Neural crest cell (in vitro differentiated cells): ENCODE measurements around the gene SYK. TPM values are rescaled to one million over a fixed set of nuclear protein-coding genes. Genes with fewer than 3 reads are reported as not detected.
A peak's percentile ranks its signal among the peaks of the same experiment; 100 is the strongest.

Experiments
- DNase-seq: peaks from one replicate; pipeline ENCODE4 v3.0.0; 2021; ENCODE audit warnings: low read depth, mixed read lengths, low spot score
- H3K27ac Mint-ChIP-seq: one replicate; pipeline ENCODE4 v1.8.0; 2021; ENCODE audit warnings: mild to moderate bottlenecking, mixed read lengths; ENCODE audit not compliant: unreplicated experiment
- H3K27me3 Mint-ChIP-seq: 2 replicates; pipeline ENCODE4 v1.8.0; 2021; ENCODE audit warnings: low read depth, mild to moderate bottlenecking, mixed read lengths
- H3K36me3 Mint-ChIP-seq: 2 replicates; pipeline ENCODE4 v1.8.0; 2021; ENCODE audit warnings: low read depth, mild to moderate bottlenecking, mixed read lengths
- H3K4me1 Mint-ChIP-seq: 2 replicates; pipeline ENCODE4 v1.8.0; 2021; ENCODE audit warnings: mixed read lengths
- H3K4me3 Mint-ChIP-seq: one replicate; pipeline ENCODE4 v1.8.0; 2021; ENCODE audit warnings: mild to moderate bottlenecking, mixed read lengths
- H3K9me3 Mint-ChIP-seq: 2 replicates; pipeline ENCODE4 v1.8.0; 2021; ENCODE audit warnings: mixed read lengths
- total RNA-seq: library from RNA; stranded (reverse); gene quantifications from 2 replicates; pipeline ENCODE4 v1.2.1, GENCODE V29; 2021
- TF ChIP-seq, protein P1 (sequence below): fragments of 200-600 bp; sonication (generic); conservative IDR thresholded peaks from 2 replicates; pipeline ENCODE4 v1.5.0; 2021; ENCODE audit warnings: antibody characterized with exemption, mild to moderate bottlenecking

The SYK gene
- total RNA-seq, 1 donor from 2014 or later = 0.98 TPM

DNA sequence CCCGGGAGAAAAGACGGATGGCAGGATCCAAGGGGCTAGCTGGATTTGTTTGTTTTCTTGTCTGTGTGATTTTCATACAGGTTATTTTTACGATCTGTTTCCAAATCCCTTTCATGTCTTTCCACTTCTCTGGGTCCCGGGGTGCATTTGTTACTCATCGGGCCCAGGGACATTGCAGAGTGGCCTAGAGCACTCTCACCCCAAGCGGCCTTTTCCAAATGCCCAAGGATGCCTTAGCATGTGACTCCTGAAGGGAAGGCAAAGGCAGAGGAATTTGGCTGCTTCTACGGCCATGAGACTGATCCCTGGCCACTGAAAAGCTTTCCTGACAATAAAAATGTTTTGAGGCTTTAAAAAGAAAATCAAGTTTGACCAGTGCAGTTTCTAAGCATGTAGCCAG lies 94.2 kb downstream of the SYK start:
- TF ChIP-seq, protein P1, sequence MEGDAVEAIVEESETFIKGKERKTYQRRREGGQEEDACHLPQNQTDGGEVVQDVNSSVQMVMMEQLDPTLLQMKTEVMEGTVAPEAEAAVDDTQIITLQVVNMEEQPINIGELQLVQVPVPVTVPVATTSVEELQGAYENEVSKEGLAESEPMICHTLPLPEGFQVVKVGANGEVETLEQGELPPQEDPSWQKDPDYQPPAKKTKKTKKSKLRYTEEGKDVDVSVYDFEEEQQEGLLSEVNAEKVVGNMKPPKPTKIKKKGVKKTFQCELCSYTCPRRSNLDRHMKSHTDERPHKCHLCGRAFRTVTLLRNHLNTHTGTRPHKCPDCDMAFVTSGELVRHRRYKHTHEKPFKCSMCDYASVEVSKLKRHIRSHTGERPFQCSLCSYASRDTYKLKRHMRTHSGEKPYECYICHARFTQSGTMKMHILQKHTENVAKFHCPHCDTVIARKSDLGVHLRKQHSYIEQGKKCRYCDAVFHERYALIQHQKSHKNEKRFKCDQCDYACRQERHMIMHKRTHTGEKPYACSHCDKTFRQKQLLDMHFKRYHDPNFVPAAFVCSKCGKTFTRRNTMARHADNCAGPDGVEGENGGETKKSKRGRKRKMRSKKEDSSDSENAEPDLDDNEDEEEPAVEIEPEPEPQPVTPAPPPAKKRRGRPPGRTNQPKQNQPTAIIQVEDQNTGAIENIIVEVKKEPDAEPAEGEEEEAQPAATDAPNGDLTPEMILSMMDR = no peak
- H3K9me3 Mint-ChIP-seq = no peaks in the 10 kb centered on the region
- no peak for DNase-seq
- H3K4me1 Mint-ChIP-seq = no peaks in the 10 kb centered on the region
- H3K27ac Mint-ChIP-seq = no peak overlapping the region
- peaks cover 2% of the 10 kb centered on the region for H3K27me3 Mint-ChIP-seq
- no peak overlapping the region for H3K4me3 Mint-ChIP-seq
- H3K36me3 Mint-ChIP-seq = no peaks in the 10 kb centered on the region

DNA sequence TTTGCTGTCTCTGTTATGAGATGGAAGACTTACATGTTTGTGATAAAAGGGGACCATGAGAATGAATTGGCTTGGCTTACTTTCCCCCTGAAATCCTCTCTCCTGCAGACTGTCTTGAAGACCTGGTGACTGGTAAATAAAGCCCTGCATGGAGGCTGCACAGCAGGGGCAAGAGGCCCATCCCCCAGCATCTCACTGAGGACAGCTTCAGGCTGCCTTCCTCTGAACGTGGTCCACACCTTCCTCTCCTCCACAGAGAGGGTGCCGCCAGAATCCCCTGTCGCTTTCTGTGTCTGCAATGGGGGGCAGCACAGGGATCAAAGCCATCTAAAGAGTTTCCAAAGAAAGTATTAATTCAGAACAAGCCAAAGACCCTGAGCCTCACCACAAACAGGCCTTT lies 94.6 kb downstream of the SYK start:
- no peaks in the 10 kb centered on the region for H3K4me1 Mint-ChIP-seq
- no peak overlapping the region for H3K4me3 Mint-ChIP-seq
- H3K27ac Mint-ChIP-seq = no peak overlapping the region
- TF ChIP-seq, protein P1 = no peak
- no peaks in the 10 kb centered on the region for H3K9me3 Mint-ChIP-seq
- H3K36me3 Mint-ChIP-seq = no peaks in the 10 kb centered on the region
- no peak for DNase-seq
- H3K27me3 Mint-ChIP-seq = peaks cover 2% of the 10 kb centered on the region

DNA sequence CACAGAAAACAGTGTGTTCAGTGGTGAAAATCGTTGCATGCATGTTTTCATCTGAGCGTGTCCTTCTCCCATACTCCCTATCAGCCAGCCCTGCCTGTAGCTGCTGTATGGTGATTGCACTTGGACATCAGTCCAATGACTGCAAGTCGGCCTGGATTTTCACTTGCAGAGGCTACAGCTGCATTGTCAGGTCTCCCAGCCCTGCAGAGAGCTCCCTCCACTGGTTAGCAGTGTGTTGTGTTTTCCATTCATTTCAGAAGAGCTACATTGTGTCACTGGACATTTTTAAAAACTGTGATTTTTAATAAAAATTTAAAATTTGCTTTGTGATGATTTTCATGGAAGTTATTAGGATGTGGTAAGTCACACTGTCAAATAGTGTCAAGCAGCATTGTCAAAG lies 96.6 kb downstream of the SYK start:
- DNase-seq = no peak

DNA sequence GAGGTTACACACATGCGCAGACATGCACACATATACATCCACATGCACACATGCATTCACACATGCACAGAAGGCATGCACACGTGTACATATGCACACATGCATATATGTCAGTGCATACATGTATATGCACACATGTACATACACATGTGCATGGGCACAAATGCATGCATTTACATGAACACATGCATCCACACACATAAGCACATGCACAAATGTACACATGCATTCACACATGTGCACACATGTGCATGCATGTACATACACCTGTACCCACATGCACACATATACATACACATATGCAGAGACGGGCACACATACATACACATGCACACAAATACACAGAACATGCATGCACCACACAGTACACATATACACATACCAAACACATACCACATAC lies 97.7 kb downstream of the SYK start:
- H3K9me3 Mint-ChIP-seq = peaks cover 3% of the 10 kb centered on the region
- no peak for DNase-seq
- H3K27ac Mint-ChIP-seq = no peak overlapping the region
- H3K36me3 Mint-ChIP-seq = peaks cover 3% of the 10 kb centered on the region
- TF ChIP-seq, protein P1 = no peak
- no peaks in the 10 kb centered on the region for H3K27me3 Mint-ChIP-seq
- no peak overlapping the region for H3K4me3 Mint-ChIP-seq
- H3K4me1 Mint-ChIP-seq = no peaks in the 10 kb centered on the region

More for the DNA sequence above, 96.6 kb downstream of the SYK start:
- H3K4me1 Mint-ChIP-seq = no peaks in the 10 kb centered on the region
- H3K9me3 Mint-ChIP-seq = peaks cover under 1% of the 10 kb centered on the region
- no peaks in the 10 kb centered on the region for H3K36me3 Mint-ChIP-seq
- no peak overlapping the region for H3K4me3 Mint-ChIP-seq
- H3K27ac Mint-ChIP-seq = no peak overlapping the region
- TF ChIP-seq, protein P1 = peak; percentile 40
- peaks cover under 1% of the 10 kb centered on the region for H3K27me3 Mint-ChIP-seq

DNA sequence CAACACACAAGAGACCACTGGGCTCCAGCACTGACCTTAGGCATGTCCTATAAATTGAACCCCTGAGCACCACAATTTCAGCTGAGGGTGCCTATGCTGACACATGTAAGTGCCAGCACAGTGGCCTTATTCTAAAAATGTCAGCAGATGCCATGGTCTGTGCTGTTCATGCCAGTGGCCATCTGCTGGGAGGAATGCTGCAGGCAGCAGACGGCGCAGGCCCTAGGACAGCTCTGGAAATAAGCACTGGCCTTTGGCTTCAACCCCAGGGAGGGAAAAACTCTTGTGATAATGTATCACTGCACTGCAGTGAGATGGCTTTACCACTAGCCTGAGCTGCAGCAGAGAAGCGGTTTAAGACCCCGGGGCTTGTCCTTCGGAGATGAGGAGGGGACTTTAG lies 98.5 kb downstream of the SYK start:
- no peaks in the 10 kb centered on the region for H3K4me1 Mint-ChIP-seq
- no peak for DNase-seq
- H3K36me3 Mint-ChIP-seq = peaks cover 3% of the 10 kb centered on the region
- TF ChIP-seq, protein P1 = peak; percentile 21
- peaks cover 3% of the 10 kb centered on the region for H3K9me3 Mint-ChIP-seq
- no peaks in the 10 kb centered on the region for H3K27me3 Mint-ChIP-seq
- no peak overlapping the region for H3K27ac Mint-ChIP-seq
- H3K4me3 Mint-ChIP-seq = no peak overlapping the region

DNA sequence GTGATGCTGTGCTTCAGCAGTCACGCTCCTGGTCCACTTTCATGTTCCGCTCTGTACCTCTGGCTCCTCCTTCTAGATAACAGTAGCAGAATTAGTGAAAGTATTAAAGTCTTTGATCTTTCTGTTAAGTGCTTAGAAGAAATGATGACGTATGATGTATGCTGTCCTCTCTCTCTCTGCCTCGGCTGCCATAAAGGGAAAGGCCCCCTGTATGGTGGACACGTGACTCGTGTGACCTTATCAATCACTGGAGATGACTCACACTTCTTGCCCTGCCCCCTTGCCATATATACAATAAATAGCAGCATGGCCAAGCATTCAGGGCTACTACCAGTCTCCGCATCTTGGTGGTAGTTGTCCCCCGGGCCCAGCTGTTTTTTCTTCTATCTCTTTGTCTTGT lies 100.3 kb downstream of the SYK start:
- H3K4me3 Mint-ChIP-seq = no peak overlapping the region
- H3K27ac Mint-ChIP-seq = no peak overlapping the region
- H3K36me3 Mint-ChIP-seq = peaks cover 3% of the 10 kb centered on the region
- H3K4me1 Mint-ChIP-seq = no peaks in the 10 kb centered on the region
- peaks cover 5% of the 10 kb centered on the region for H3K9me3 Mint-ChIP-seq
- TF ChIP-seq, protein P1 = no peak
- no peak for DNase-seq
- no peaks in the 10 kb centered on the region for H3K27me3 Mint-ChIP-seq
